Natural killer cell (primary cell): Measurements from ENCODE around the gene ICAM3. TPM values are rescaled to one million over a fixed set of nuclear protein-coding genes. Genes with fewer than 3 reads are reported as not detected.

Experiments used
- ATAC-seq, 3 donors: fragments of 150-1000 bp in 2 of 3; fragments of 200-7000 bp in 1 of 3; cut with Tn5 transposase; 1 replicate in 1 of 3; 2 replicates in 2 of 3; pipeline ENCODE4 v1.10.0; 2021; ENCODE audit warnings: mild to moderate bottlenecking in 2 of 3, moderate library complexity in 2 of 3
- DNase-seq, 2 donors: peaks; one replicate each; pipeline versions ENCODE4 v3.0.0 to v3.0.0-alpha.2; 2013 to 2021; ENCODE audit warnings: mixed read lengths in 1 of 2
- H3K27ac ChIP-seq: one replicate; pipeline ENCODE4 v1.5.1; 2013; ENCODE audit warnings: mild to moderate bottlenecking, low read length
- H3K27me3 ChIP-seq: one replicate; pipeline ENCODE4 v1.6.1; 2013; ENCODE audit warnings: low read length; ENCODE audit not compliant: control insufficient read depth, insufficient read depth
- H3K36me3 ChIP-seq: one replicate; pipeline ENCODE4 v1.6.1; 2013; ENCODE audit warnings: low read length; ENCODE audit not compliant: control insufficient read depth, insufficient read depth
- H3K4me1 ChIP-seq: one replicate; pipeline ENCODE4 v1.6.1; 2013; ENCODE audit warnings: low read length; ENCODE audit not compliant: control insufficient read depth, insufficient read depth
- H3K4me3 ChIP-seq: one replicate; pipeline ENCODE4 v1.5.1; 2013; ENCODE audit warnings: low read length
- H3K9me3 ChIP-seq: one replicate; pipeline ENCODE4 v1.6.1; 2013; ENCODE audit warnings: low read length; ENCODE audit not compliant: control insufficient read depth, insufficient read depth
- H3K27ac Mint-ChIP-seq, 2 donors: one replicate each; pipeline ENCODE4 v1.8.0; 2022; ENCODE audit warnings: mild to moderate bottlenecking in 2 of 2, mixed read lengths in 2 of 2, moderate library complexity in 1 of 2
- H3K27me3 Mint-ChIP-seq, 2 donors: one replicate each; pipeline ENCODE4 v1.8.0; 2022; ENCODE audit warnings: low read depth in 2 of 2, mixed read lengths in 2 of 2
- H3K36me3 Mint-ChIP-seq: one replicate; pipeline ENCODE4 v1.8.0; 2022; ENCODE audit warnings: mixed read lengths
- H3K4me1 Mint-ChIP-seq, 2 donors: one replicate each; pipeline ENCODE4 v1.8.0; 2022; ENCODE audit warnings: mixed read lengths in 2 of 2
- H3K4me3 Mint-ChIP-seq: one replicate; pipeline ENCODE4 v1.8.0; 2022; ENCODE audit warnings: mild to moderate bottlenecking, moderate library complexity, mixed read lengths
- H3K9me3 Mint-ChIP-seq, 2 donors: one replicate each; pipeline ENCODE4 v1.8.0; 2022; ENCODE audit warnings: mixed read lengths in 2 of 2
- WGBS: methylation state at CpG from one replicate; pipeline ENCODE4 v1.1.7; 2013; ENCODE audit warnings: missing lambda C conversion rate; ENCODE audit not compliant: insufficient coverage; 5-methylcytosine and 5-hydroxymethylcytosine counted together
- intact Hi-C: fragments of 100-400 bp; cut with micrococcal nuclease; formaldehyde crosslinking; loops from one replicate; pipeline ENCODE4 v1.14.2; 2022
- total RNA-seq, 4 donors: library from RNA; stranded (reverse); fragments of 120-200 nt in 1 of 4; gene quantifications; one replicate each; pipeline versions ENCODE4 v1.2.3 to v1.2.4, GENCODE V29; 2013 to 2022
- TF ChIP-seq, protein P1 (sequence below): fragments of 200-600 bp; IDR thresholded peaks from one replicate; pipeline ENCODE4 v1.8.0; 2022; ENCODE audit warnings: antibody characterized with exemption

Gene ICAM3
- total RNA-seq, 3 donors from 2014 or later (not counting 1 experiment from before 2014, with no cell fraction given), result 189 to 224 (median 199) TPM

GRCh38 chr19:10316229-10317044 lies 23.0 kb downstream of the ICAM3 start:
- no peak overlapping the region for H3K4me3 ChIP-seq
- WGBS, result 88% methylated on average over 16 of the region's 19 CpGs
- intact Hi-C loops, result no loop called here
- H3K36me3 ChIP-seq, result peaks cover 36% of the 10 kb centered on the region
- H3K36me3 Mint-ChIP-seq, result no peaks in the 10 kb centered on the region
- no peaks in the 10 kb centered on the region for H3K9me3 ChIP-seq
- H3K4me1 Mint-ChIP-seq, result peaks cover 6 to 31% of the 10 kb centered on the region in 2 donors
- peak overlapping the region; percentile 90 to 91 for H3K27ac Mint-ChIP-seq
- DNase-seq (no peak), ATAC-seq (peak in 1 of 3 donors; percentile 3)
- TF ChIP-seq, protein P1, sequence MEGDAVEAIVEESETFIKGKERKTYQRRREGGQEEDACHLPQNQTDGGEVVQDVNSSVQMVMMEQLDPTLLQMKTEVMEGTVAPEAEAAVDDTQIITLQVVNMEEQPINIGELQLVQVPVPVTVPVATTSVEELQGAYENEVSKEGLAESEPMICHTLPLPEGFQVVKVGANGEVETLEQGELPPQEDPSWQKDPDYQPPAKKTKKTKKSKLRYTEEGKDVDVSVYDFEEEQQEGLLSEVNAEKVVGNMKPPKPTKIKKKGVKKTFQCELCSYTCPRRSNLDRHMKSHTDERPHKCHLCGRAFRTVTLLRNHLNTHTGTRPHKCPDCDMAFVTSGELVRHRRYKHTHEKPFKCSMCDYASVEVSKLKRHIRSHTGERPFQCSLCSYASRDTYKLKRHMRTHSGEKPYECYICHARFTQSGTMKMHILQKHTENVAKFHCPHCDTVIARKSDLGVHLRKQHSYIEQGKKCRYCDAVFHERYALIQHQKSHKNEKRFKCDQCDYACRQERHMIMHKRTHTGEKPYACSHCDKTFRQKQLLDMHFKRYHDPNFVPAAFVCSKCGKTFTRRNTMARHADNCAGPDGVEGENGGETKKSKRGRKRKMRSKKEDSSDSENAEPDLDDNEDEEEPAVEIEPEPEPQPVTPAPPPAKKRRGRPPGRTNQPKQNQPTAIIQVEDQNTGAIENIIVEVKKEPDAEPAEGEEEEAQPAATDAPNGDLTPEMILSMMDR, result no peak
- H3K27me3 ChIP-seq, result no peaks in the 10 kb centered on the region
- peaks cover 12% of the 10 kb centered on the region for H3K4me1 ChIP-seq
- peak overlapping the region; percentile 83 for H3K4me3 Mint-ChIP-seq
- peak overlapping the region; percentile 19 for H3K27ac ChIP-seq
- no peaks in the 10 kb centered on the region for H3K27me3 Mint-ChIP-seq
- H3K9me3 Mint-ChIP-seq, result no peaks in the 10 kb centered on the region

DNA sequence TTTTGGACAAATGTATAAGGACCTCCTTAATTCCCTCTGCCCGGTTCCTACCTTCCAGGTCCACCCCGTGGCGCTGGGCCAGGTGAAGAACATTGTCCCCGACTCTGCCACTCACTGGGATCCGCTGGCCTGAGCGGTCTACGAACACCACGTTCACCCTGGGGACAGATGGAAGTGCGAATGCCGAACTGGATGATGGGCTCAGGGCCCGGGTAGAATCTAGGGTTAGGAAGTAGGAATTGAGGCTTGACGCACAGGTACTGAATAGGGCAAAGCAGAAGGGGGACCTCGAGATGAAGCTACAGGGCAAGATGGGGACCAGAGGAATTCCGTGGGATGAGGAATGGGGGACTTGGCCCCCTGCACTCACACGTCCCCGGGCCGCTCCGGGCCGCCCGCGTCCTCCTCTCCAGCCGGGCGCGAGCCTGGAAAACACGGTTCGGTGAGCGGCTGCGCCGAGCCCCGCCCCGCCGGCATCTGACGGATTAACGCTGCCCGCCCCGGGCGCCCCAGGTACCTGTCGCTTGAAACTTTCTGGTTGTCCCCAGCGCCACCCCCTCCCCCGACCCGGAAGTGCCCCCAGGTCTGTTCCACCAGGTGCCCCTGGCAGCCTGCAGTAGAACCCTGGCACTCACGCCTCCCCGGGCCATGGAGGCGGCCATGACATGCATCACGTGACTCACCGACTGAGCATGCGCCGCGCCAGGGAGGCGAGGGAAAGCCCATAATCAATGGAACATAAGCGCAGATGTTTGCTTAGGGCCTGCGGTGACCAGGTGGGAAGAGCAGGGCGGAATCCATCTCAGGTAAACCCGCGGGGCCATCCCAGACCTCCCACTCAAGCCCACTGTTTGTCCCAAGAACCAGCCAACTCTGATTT lies 23.8 kb downstream of the ICAM3 start, which contains the start of gene FDX2:
FDX2 (minus strand) TSS at position 681 of the 880 bp plus-strand sequence; CDS start at position 662, 19 bp downstream.
- ATAC-seq (peak; percentile 79 to 93 (median 89)), DNase-seq (peak; percentile 76 to 96)
- H3K36me3 ChIP-seq, result peaks cover 28% of the 10 kb centered on the region
- Mint-ChIP-seq H3K27me3 (no peaks in the 10 kb centered on the region), H3K4me3 (peak within 1 kb of the TSS; percentile 83), H3K27ac (peak within 1 kb of the TSS; percentile 90 to 91), H3K36me3 (no peaks in the 10 kb centered on the region), H3K9me3 (no peaks in the 10 kb centered on the region), H3K4me1 (peaks cover 6 to 31% of the 10 kb centered on the region in 2 donors)
- 2% methylated on average over 55 of the region's 55 CpGs for WGBS
- peak within 1 kb of the TSS; percentile 19 for H3K27ac ChIP-seq
- H3K4me3 ChIP-seq, result peak within 1 kb of the TSS; percentile 79
- H3K27me3 ChIP-seq, result no peaks in the 10 kb centered on the region
- no peaks in the 10 kb centered on the region for H3K9me3 ChIP-seq
- TF ChIP-seq, protein P1, result no peak
- H3K4me1 ChIP-seq, result peaks cover 12% of the 10 kb centered on the region
- intact Hi-C loops, result no loop called here

DNA sequence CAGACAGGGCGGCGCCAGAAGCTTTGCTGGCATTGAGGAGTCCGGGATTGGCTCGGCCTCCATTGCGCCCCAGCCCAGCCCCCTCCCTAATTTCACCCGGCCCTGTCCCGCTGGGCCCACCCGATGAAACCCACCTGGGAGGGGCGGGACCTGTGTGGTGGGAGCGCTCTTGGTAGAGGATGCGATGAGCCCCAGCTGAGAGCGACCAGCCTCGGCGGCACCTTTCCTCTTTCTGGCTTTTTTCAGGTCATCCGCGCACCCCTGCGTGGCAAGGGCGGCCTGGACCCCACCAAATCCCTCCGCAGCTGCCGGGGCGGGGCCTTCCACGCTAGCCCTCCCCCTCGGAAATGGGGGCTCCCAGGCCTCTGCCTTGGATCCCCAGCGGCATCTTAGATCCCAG lies 30.0 kb downstream of the ICAM3 start, which contains the start of gene ZGLP1:
ZGLP1 (minus strand) TSS at position 393 of the 400 bp plus-strand sequence.
- H3K4me1 ChIP-seq, result peaks cover 10% of the 10 kb centered on the region
- no peak within 1 kb of the TSS for H3K27ac ChIP-seq
- H3K36me3 ChIP-seq, result no peaks in the 10 kb centered on the region
- no peak for ATAC-seq
- H3K27ac Mint-ChIP-seq, result no peak within 1 kb of the TSS
- WGBS, result 94% methylated on average over 23 of the region's 24 CpGs
- peaks cover 0 to 2% of the 10 kb centered on the region in 2 donors for H3K4me1 Mint-ChIP-seq
- no peaks in the 10 kb centered on the region for H3K9me3 Mint-ChIP-seq
- no peak for DNase-seq
- H3K9me3 ChIP-seq, result no peaks in the 10 kb centered on the region
- intact Hi-C loops, result no loop called here
- no peak within 1 kb of the TSS for H3K4me3 Mint-ChIP-seq
- H3K27me3 Mint-ChIP-seq, result no peaks in the 10 kb centered on the region
- TF ChIP-seq, protein P1, result no peak
- no peaks in the 10 kb centered on the region for H3K27me3 ChIP-seq
- H3K4me3 ChIP-seq, result no peak within 1 kb of the TSS
- no peaks in the 10 kb centered on the region for H3K36me3 Mint-ChIP-seq
